Small intestine (tissue), 7 donors: ENCODE results near the gene ISYNA1. TPM values are rescaled to one million over a fixed set of nuclear protein-coding genes. Genes with fewer than 3 reads are reported as not detected.

Source experiments
- DNase-seq, 2 donors: peaks; one replicate each; pipeline versions ENCODE4 v3.0.0 to v3.0.0-alpha.2; 2013
- FAIRE-seq: peaks from 2 replicates; lab custom pipeline; 2012; peaks lifted over from hg19 to GRCh38; lab: Jason Lieb, UNC
- H3K27ac ChIP-seq, 3 donors: one replicate each; pipeline ENCODE4 v1.5.1; 2013; ENCODE audit warnings: low read length in 2 of 3, mild to moderate bottlenecking in 2 of 3, control low read depth in 1 of 3, inconsistent platforms in 1 of 3, low read depth in 1 of 3, moderate library complexity in 1 of 3
- H3K27me3 ChIP-seq, 3 donors: one replicate each; pipeline ENCODE4 v1.6.1; 2013; ENCODE audit warnings: low read length in 3 of 3, inconsistent platforms in 1 of 3; ENCODE audit not compliant: control insufficient read depth in 3 of 3, insufficient read depth in 3 of 3
- H3K36me3 ChIP-seq, 3 donors: one replicate each; pipeline ENCODE4 v1.6.1; 2013; ENCODE audit warnings: low read length in 3 of 3, inconsistent platforms in 1 of 3, low read depth in 1 of 3, mild to moderate bottlenecking in 1 of 3, moderate library complexity in 1 of 3; ENCODE audit not compliant: control insufficient read depth in 3 of 3, insufficient read depth in 2 of 3
- H3K4me1 ChIP-seq, 3 donors: one replicate each; pipeline ENCODE4 v1.6.1; 2013; ENCODE audit warnings: low read length in 2 of 3, inconsistent platforms in 1 of 3, low read depth in 1 of 3, mild to moderate bottlenecking in 1 of 3, moderate library complexity in 1 of 3; ENCODE audit not compliant: control insufficient read depth in 3 of 3, insufficient read depth in 2 of 3
- H3K4me3 ChIP-seq, 3 donors: one replicate each; pipeline ENCODE4 v1.5.1; 2013; ENCODE audit warnings: low read length in 3 of 3, control low read depth in 1 of 3, inconsistent platforms in 1 of 3, low read depth in 1 of 3, mild to moderate bottlenecking in 1 of 3, moderate library complexity in 1 of 3
- H3K9me3 ChIP-seq, 2 donors: one replicate each; pipeline ENCODE4 v1.6.1; 2013; ENCODE audit warnings: low read depth in 1 of 2, low read length in 1 of 2; ENCODE audit not compliant: control insufficient read depth in 2 of 2, insufficient read depth in 1 of 2
- WGBS, 3 donors: extraction: QIAGEN DNeasy Blood & Tissue Kit; methylation state at CpG; one replicate each; pipeline ENCODE4 v1.1.7; 2013; 5-methylcytosine and 5-hydroxymethylcytosine counted together
- polyA plus RNA-seq, 4 donors: library from polyadenylated mRNA; stranded (reverse) in 3 of 4; unstranded in 1 of 4; fragments of 200-250 nt in 3 of 4; fragments of 120-200 nt in 1 of 4; gene quantifications; one replicate each; pipeline versions ENCODE4 v1.2.1 to v1.2.3, GENCODE V29; 2013
- donor health status: healthy with polysubstance abuse.
- donor health status: control.
- donor health status: control.
- donor health status: Bipolar disorder and iron deficiency.
- donor health status: healthy.

The ISYNA1 gene
- polyA plus RNA-seq, 4 donors: 4.5 to 72.1 (median 9.3) TPM

DNA sequence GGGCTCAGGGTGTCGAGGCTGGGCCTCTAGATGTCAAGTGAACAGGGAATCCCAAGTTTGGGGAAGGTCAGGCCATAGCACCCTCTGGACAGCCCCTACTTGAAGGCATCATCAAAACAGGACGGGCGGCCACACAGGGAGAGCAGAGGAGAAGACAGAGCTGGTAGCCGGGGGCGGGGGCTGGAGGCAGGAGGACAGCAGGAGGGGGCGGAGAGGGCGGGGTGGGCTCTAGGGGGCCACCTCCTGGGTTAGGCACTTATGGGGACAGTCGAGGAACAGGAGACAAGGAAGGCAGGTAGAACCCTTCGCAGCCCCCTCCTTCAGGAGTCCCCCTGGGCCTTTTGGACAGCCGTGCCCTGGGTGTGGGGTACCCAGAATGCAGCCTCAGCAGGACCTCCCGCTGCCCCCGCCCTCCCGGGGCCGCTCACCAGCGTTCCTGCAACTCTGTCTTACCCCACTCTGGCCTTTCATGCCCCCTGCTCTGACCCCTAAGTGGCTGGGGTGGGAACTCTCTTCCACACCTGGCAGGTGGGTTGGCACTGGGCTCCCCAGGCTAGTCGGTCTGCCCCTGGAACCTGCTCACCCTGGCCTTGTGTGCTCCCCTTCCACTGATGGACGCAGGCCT lies 12.9 kb downstream of the ISYNA1 start:
- WGBS, 3 donors: 82 to 89% (median 84%) methylated on average over 16 to 17 of the region's 17 CpGs
- no peak for FAIRE-seq
- H3K4me1 ChIP-seq: peaks cover 0 to 60% (median 0%) of the 10 kb centered on the region in 3 donors

DNA sequence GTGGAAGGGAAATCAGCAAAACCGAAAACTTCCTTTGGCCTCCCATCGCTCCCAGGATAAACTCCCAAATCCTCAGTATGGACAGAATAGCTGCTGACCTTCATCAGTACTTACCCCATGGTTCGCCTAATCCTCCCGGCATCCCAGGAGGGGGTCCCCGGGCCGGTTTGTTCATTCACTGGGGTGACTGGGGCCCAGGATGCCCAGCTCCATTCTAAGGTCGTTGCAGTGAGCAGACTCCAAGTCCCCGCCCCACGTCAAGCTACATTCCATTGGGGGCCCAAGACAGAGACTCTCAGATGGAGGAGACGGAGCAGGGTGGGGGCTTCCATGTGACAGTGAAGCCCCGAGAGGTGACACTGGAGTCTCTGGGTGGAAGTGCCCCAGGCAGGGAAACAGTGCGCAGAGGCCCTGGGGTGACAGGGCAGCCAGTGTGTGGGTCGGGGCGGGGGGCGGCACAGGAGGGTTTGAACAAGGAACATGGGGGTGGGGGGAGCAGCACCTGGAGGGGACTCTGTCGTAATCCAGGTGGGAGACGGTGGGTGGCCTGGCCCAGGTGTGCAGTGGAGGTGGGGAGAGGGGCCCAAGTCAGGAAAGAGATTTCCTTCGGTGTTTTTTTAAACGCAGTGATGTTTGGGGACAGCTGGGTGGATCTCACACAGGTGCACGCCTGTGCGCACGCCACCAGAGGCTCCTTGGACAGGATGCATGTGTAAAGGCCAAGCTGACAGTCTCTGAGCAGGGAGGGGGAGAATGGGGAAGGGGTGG lies 13.6 kb downstream of the ISYNA1 start:
- FAIRE-seq (no peak), DNase-seq (no peak)
- Histone ChIP-seq H3K4me1 (peaks cover 0 to 54% (median 0%) of the 10 kb centered on the region in 3 donors), H3K36me3 (peaks cover 0 to 73% (median 0%) of the 10 kb centered on the region in 3 donors), H3K27me3 (no peaks in the 10 kb centered on the region), H3K27ac (peak overlapping the region in 2 of 3 donors; percentile 8 to 32), H3K9me3 (no peaks in the 10 kb centered on the region), H3K4me3 (no peak overlapping the region)
- WGBS, 3 donors: 70 to 84% (median 80%) methylated on average over 22 of the region's 22 CpGs

More for the DNA sequence above, 12.9 kb downstream of the ISYNA1 start:
- Histone ChIP-seq H3K36me3 (peaks cover 0 to 80% (median 0%) of the 10 kb centered on the region in 3 donors), H3K27ac (peak overlapping the region in 1 of 3 donors; percentile 43), H3K4me3 (no peak overlapping the region), H3K9me3 (no peaks in the 10 kb centered on the region), H3K27me3 (no peaks in the 10 kb centered on the region)
- no peak for DNase-seq

DNA sequence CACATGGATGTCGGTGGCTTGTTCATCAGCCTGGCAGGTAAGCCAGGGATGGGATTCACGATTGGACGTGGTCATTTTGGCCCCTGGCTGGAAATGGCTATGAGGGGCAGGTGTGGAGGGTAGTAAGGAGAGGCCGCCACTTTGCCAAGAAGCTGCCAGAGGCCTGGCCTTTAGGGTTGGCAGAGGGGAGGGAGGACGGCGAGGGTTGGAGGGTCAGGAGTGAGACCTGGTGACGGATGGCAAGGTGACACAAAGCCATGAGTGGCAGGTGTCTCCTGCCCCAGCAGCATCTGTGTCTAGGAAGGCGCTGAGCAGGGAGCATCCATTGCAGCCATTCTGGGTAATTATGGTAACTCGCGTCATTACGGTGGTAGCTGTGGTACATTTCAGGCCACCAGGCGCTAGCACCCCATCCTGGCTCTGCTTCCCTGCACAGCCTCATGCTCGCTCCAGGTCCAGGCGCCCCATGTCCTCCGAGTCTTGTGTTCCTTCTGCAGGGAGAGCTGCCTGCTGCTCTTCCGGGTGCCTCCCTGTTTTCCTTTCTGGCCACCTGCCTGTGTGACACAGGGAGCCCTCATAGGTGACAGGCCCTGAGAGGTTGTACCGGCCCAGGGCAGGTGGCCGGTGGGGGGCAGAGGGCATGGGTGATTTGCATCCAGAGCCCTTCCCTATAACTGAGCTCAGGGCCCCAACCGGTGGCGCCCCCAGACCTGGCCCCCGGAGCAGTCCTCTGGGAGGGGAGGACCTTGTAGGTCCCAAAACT lies 14.5 kb downstream of the ISYNA1 start:
- H3K4me3 ChIP-seq: no peak overlapping the region
- H3K9me3 ChIP-seq: no peaks in the 10 kb centered on the region
- 57 to 70% (median 61%) methylated on average over 21 of the region's 21 CpGs for WGBS, 3 donors
- H3K36me3 ChIP-seq: peaks cover 0 to 64% (median 0%) of the 10 kb centered on the region in 3 donors
- H3K27ac ChIP-seq: peak overlapping the region in 2 of 3 donors; percentile 8 to 32
- H3K4me1 ChIP-seq: peaks cover 0 to 51% (median under 1%) of the 10 kb centered on the region in 3 donors
- peak; percentile 40 to 50 for DNase-seq
- FAIRE-seq: no peak
- no peaks in the 10 kb centered on the region for H3K27me3 ChIP-seq

DNA sequence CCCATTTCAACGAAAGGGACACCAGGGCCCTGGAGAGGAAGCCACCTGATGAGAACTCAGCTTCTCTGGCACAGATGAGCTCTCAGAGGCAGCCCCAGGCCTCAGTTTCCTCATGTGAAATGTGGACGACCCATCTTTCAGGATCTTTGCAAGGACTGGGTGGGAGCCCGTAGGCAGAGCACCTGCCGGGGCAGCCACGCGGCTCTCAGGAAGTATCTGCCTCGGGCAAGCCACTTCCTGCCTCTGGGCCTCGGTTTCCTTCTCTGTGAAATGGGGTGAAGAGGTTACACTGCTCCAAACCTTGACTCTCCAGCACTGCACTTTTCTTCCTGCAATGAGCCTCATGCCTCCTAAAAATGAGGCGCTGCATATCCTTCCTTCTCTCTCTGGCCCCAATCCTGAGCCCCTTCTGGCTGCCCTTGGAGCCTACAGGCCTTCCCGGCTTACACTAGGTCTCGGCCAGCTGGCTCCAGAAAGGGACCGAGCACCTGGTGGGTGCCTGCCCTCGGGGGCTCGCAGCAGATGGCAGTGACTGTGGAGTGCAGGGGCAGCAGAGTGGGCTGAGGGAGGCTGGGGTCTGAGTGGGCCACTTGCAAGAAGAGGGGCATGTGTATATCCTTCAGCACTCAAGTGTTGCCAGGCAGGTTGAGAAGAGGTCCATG lies 15.3 kb downstream of the ISYNA1 start:
- Histone ChIP-seq H3K27ac (peak overlapping the region in 1 of 3 donors; percentile 48), H3K4me3 (no peak overlapping the region), H3K27me3 (no peaks in the 10 kb centered on the region), H3K9me3 (no peaks in the 10 kb centered on the region), H3K36me3 (peaks cover 0 to 56% (median 0%) of the 10 kb centered on the region in 3 donors), H3K4me1 (peaks cover 0 to 59% (median 2%) of the 10 kb centered on the region in 3 donors)
- FAIRE-seq: no peak
- DNase-seq: no peak
- 70 to 82% (median 72%) methylated on average over 14 of the region's 14 CpGs for WGBS, 3 donors

DNA sequence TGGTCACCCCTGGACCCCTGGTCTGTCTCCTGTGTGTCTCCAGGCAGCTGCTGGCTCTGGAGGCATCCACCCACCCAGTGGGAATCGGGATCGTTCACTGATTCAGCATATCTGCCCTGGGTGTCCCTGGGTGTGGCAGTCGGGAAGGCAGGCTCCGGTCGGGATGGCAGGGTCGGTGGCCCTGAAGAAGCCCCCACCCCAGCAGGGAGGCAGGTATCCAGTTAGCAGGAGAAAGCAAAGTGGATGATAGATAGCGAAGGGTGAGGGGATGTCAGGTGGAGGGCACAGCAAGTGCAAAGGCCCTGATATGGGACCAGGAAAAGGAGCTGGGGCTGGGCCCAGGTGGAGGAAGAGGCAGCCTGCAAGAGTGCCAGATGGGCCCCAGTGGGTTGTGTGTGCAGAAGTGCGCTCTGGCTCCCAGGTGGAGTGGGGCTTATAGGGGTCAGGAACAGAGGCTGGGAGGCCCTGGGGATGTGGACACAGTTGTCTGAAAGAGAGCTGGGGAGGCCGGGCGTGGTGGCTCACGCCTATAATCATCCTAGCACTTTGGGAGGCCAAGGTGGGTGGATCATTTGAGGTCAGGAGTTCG lies 16.5 kb downstream of the ISYNA1 start:
- Histone ChIP-seq H3K27me3 (no peaks in the 10 kb centered on the region), H3K9me3 (no peaks in the 10 kb centered on the region), H3K4me3 (peak overlapping the region in 1 of 3 donors; percentile 81), H3K36me3 (peaks cover 0 to 45% (median 0%) of the 10 kb centered on the region in 3 donors), H3K4me1 (peaks cover 0 to 70% (median 2%) of the 10 kb centered on the region in 3 donors), H3K27ac (peak overlapping the region in 2 of 3 donors; percentile 8 to 96)
- FAIRE-seq (no peak), DNase-seq (no peak)
- WGBS, 3 donors: 48 to 62% (median 52%) methylated on average over 12 of the region's 12 CpGs

DNA sequence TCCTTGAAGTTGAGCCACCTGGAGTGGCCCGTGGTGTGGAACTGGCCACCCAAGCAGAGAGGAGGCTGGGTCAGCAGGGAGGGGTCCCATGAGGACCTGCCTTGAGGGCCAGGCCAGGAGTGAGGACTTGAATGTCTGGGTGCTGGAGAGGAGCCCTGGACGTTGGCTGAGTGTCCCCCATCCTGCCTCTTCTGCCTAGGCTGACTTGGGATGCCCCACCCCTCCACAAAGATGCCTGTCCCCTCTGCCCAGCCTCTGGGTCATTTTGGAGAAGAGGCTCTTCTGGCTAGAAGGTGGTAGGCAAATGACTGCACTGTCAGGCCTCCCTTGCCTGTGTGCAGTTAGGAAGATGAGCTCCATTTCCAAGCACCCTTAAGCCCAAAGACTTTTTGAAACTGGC lies 17.0 kb downstream of the ISYNA1 start:
- 20 to 34% (median 33%) methylated on average over 2 of the region's 2 CpGs for WGBS, 3 donors
- peaks cover 0 to 43% (median 0%) of the 10 kb centered on the region in 3 donors for H3K36me3 ChIP-seq
- no peak for DNase-seq
- H3K4me3 ChIP-seq: peak overlapping the region in 2 of 3 donors; percentile 81 to 87
- no peak for FAIRE-seq
- H3K27me3 ChIP-seq: no peaks in the 10 kb centered on the region
- peaks cover 0 to 71% (median 2%) of the 10 kb centered on the region in 3 donors for H3K4me1 ChIP-seq
- H3K9me3 ChIP-seq: no peaks in the 10 kb centered on the region
- peak overlapping the region in 2 of 3 donors; percentile 8 to 96 for H3K27ac ChIP-seq

DNA sequence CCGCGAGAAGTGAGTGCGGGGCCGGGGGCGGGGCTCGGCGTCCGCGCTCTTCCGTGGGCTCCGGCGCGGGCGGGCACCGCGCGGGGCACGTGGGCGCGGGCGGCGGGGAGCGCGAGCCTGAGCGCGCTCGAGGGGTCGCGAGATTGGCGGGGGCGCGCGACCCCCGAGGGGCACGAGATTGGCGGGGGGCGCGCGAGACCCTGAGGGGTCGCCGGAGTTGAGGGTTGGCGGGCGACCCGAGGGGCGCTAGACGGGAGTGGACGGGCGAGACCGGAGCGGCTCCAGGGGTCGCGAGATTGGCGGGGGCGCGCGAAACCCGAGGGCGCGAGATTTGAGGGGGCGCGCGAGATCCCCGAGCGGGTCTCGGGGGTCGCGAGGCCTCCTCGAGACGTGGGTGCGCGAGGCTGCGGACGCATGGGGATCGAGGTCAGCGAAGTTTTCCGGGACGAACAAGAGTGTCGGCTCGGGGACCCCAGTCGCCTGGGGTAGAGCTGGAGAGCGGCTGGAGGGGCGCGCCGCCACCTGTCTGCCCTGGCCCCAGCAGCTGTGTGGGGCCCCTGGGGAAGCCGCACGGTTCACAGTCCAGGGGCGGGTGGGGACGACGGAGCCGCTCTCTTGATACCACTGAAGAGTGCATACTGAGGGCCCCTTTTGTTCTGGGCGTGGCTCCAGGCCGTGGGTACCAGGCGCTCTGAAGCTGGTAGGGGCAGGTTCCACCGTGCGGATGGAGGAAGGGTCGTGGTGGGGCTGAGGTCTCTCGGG lies 18.1 kb downstream of the ISYNA1 start:
- H3K27ac ChIP-seq: peak overlapping the region; percentile 50 to 96 (median 56)
- H3K27me3 ChIP-seq: no peaks in the 10 kb centered on the region
- H3K4me3 ChIP-seq: peak overlapping the region; percentile 69 to 87 (median 81)
- 0 to 1% (median 0%) methylated on average over 48 to 97 of the region's 97 CpGs for WGBS, 3 donors
- peaks cover 2 to 82% (median 4%) of the 10 kb centered on the region in 3 donors for H3K4me1 ChIP-seq
- H3K36me3 ChIP-seq: peaks cover 0 to 35% (median 0%) of the 10 kb centered on the region in 3 donors
- no peaks in the 10 kb centered on the region for H3K9me3 ChIP-seq
- peak; percentile 61 to 94 for DNase-seq
- FAIRE-seq: no peak
